Trophoblast cell (in vitro differentiated cells and primary cell): ENCODE results near the gene ALOX5.
"Not testable (repeated sequence)": the region's sequence is repeated elsewhere in the genome, so short reads cannot be mapped to it uniquely, and the experiment has no call there.

Source experiments
- DNase-seq, 2 donors: peaks; one replicate each; pipeline ENCODE4 v3.0.0-alpha.2; 2016
- H2AFZ ChIP-seq: 2 replicates; pipeline ENCODE4 v1.6.1; 2013; ENCODE audit warnings: low read length, moderate library complexity, mild to moderate bottlenecking; ENCODE audit not compliant: insufficient read depth, poor library complexity
- H2AK5ac ChIP-seq: 2 replicates; pipeline ENCODE4 v1.6.1; 2013; ENCODE audit warnings: mild to moderate bottlenecking, low read length
- H2BK120ac ChIP-seq: 2 replicates; pipeline ENCODE4 v1.6.1; 2013; ENCODE audit warnings: low read length, mild to moderate bottlenecking, moderate library complexity; ENCODE audit not compliant: insufficient read depth, poor library complexity
- H2BK12ac ChIP-seq: 2 replicates; pipeline ENCODE4 v1.6.1; 2013; ENCODE audit warnings: mild to moderate bottlenecking, low read length, moderate library complexity
- H2BK5ac ChIP-seq: 2 replicates; pipeline ENCODE4 v1.6.1; 2013; ENCODE audit warnings: low read length, low read depth, moderate library complexity, mild to moderate bottlenecking; ENCODE audit not compliant: poor library complexity
- H3K14ac ChIP-seq: 2 replicates; pipeline ENCODE4 v1.6.1; 2013; ENCODE audit warnings: mild to moderate bottlenecking, low read length
- H3K18ac ChIP-seq: 2 replicates; pipeline ENCODE4 v1.6.1; 2013; ENCODE audit warnings: mild to moderate bottlenecking, low read length
- H3K23ac ChIP-seq: 2 replicates; pipeline ENCODE4 v1.6.1; 2013; ENCODE audit warnings: low read length
- H3K27ac ChIP-seq: 2 replicates; pipeline ENCODE4 v1.5.1; 2013; ENCODE audit warnings: low read depth, mild to moderate bottlenecking, inconsistent platforms, low read length, moderate library complexity
- H3K27me3 ChIP-seq: 2 replicates; pipeline ENCODE4 v1.6.1; 2013; ENCODE audit warnings: inconsistent platforms, mild to moderate bottlenecking, low read length, moderate library complexity; ENCODE audit not compliant: insufficient read depth
- H3K36me3 ChIP-seq, 2 experiments: 1 replicate in 1 of 2; 2 replicates in 1 of 2; pipeline ENCODE4 v1.6.1; 2013; ENCODE audit warnings: low read length in 2 of 2, mild to moderate bottlenecking in 2 of 2, moderate library complexity in 1 of 2; ENCODE audit not compliant: insufficient read depth in 2 of 2, control insufficient read depth in 1 of 2
- H3K4ac ChIP-seq: 2 replicates; pipeline ENCODE4 v1.6.1; 2013; ENCODE audit warnings: low read depth, mild to moderate bottlenecking, low read length, moderate library complexity
- H3K4me1 ChIP-seq, 2 experiments: 1 replicate in 1 of 2; 2 replicates in 1 of 2; pipeline ENCODE4 v1.6.1; 2013; ENCODE audit warnings: low read length in 2 of 2, mild to moderate bottlenecking in 2 of 2, moderate library complexity in 1 of 2; ENCODE audit not compliant: insufficient read depth in 2 of 2, control insufficient read depth in 1 of 2
- H3K4me2 ChIP-seq: 2 replicates; pipeline ENCODE4 v1.6.1; 2013; ENCODE audit warnings: inconsistent platforms, mild to moderate bottlenecking, low read length, moderate library complexity
- H3K4me3 ChIP-seq: 2 replicates; pipeline ENCODE4 v1.5.1; 2013; ENCODE audit warnings: mild to moderate bottlenecking, low read depth, low read length, inconsistent platforms
- H3K79me1 ChIP-seq: one replicate; pipeline ENCODE4 v1.6.1; 2013; ENCODE audit warnings: low read length
- H3K79me2 ChIP-seq: 2 replicates; pipeline ENCODE4 v1.6.1; 2013; ENCODE audit warnings: low read length, mild to moderate bottlenecking; ENCODE audit not compliant: control insufficient read depth, insufficient read depth, poor library complexity
- H3K9ac ChIP-seq: 2 replicates; pipeline ENCODE4 v1.6.1; 2013; ENCODE audit warnings: mild to moderate bottlenecking, low read length
- H3K9me3 ChIP-seq: 2 replicates; pipeline ENCODE4 v1.6.1; 2013; ENCODE audit warnings: low read depth, mild to moderate bottlenecking, control low read depth, inconsistent platforms, low read length; ENCODE audit not compliant: insufficient read depth
- H4K12ac ChIP-seq: 2 replicates; pipeline ENCODE4 v1.6.1; 2013; ENCODE audit warnings: low read depth, mild to moderate bottlenecking, low read length, moderate library complexity
- H4K8ac ChIP-seq: 2 replicates; pipeline ENCODE4 v1.6.1; 2013; ENCODE audit warnings: low read depth, mild to moderate bottlenecking, low read length, moderate library complexity
- H4K91ac ChIP-seq: one replicate; pipeline ENCODE4 v1.6.1; 2013; ENCODE audit warnings: low read depth, mild to moderate bottlenecking, low read length, moderate library complexity
- WGBS: extraction: QIAGEN DNeasy Blood & Tissue Kit; methylation state at CpG from one replicate; pipeline ENCODE4 v1.1.7; 2013; ENCODE audit warnings: missing lambda C conversion rate; ENCODE audit not compliant: insufficient read length, insufficient coverage; ENCODE audit errors: extremely low coverage; 5-methylcytosine and 5-hydroxymethylcytosine counted together

Gene ALOX5

GRCh38 chr10:45358961-45359360 is 15.1 kb upstream of the ALOX5 start:
- not testable (repeated sequence) for H3K14ac ChIP-seq, H3K79me1 ChIP-seq, DNase-seq, H3K9me3 ChIP-seq, H2BK5ac ChIP-seq, H3K79me2 ChIP-seq, H3K27ac ChIP-seq, H2AK5ac ChIP-seq, H3K23ac ChIP-seq, H4K8ac ChIP-seq, H3K4me3 ChIP-seq, H3K36me3 ChIP-seq, H3K4me1 ChIP-seq, H2BK120ac ChIP-seq, H3K9ac ChIP-seq, H4K12ac ChIP-seq, H3K4me2 ChIP-seq, H3K4ac ChIP-seq, H2BK12ac ChIP-seq, H2AFZ ChIP-seq, H3K18ac ChIP-seq, H4K91ac ChIP-seq, H3K27me3 ChIP-seq
- WGBS: no CpG with 5 or more reads among the region's 7 CpGs

- H2AK5ac ChIP-seq, H3K14ac ChIP-seq, H3K36me3 ChIP-seq, DNase-seq, H3K9me3 ChIP-seq, H2BK120ac ChIP-seq, H3K4me1 ChIP-seq, H4K8ac ChIP-seq, H2AFZ ChIP-seq, H3K79me1 ChIP-seq, H3K23ac ChIP-seq, H3K18ac ChIP-seq, H4K91ac ChIP-seq, H3K4ac ChIP-seq, H3K27ac ChIP-seq, H3K9ac ChIP-seq, H2BK5ac ChIP-seq, H3K27me3 ChIP-seq, H4K12ac ChIP-seq, H3K4me3 ChIP-seq, H3K79me2 ChIP-seq: not testable (repeated sequence)
- Histone ChIP-seq H2BK12ac (peak overlapping the region; percentile 31), H3K4me2 (peak overlapping the region; percentile 70)
- WGBS: no CpG with 5 or more reads among the region's 18 CpGs
Observed at GRCh38 chr10:45361983-45362799, 11.8 kb upstream of the ALOX5 start.

GRCh38 chr10:45367643-45368042 is 6.4 kb upstream of the ALOX5 start:
- not testable (repeated sequence) for DNase-seq, H4K8ac ChIP-seq, H4K91ac ChIP-seq, H2AFZ ChIP-seq, H3K79me2 ChIP-seq, H3K9me3 ChIP-seq, H3K4ac ChIP-seq, H2AK5ac ChIP-seq, H3K79me1 ChIP-seq, H3K9ac ChIP-seq, H2BK5ac ChIP-seq, H2BK12ac ChIP-seq, H3K4me2 ChIP-seq, H3K4me1 ChIP-seq, H3K14ac ChIP-seq, H3K23ac ChIP-seq, H3K36me3 ChIP-seq, H4K12ac ChIP-seq, H3K4me3 ChIP-seq, H3K18ac ChIP-seq, H3K27ac ChIP-seq, H2BK120ac ChIP-seq, H3K27me3 ChIP-seq
- WGBS: no CpG with 5 or more reads among the region's 3 CpGs

GRCh38 chr10:45368181-45368580 is 5.8 kb upstream of the ALOX5 start:
- H3K9me3 ChIP-seq: no peaks in the 10 kb centered on the region
- WGBS: no CpG with 5 or more reads among the region's 2 CpGs
- no peak overlapping the region for H3K14ac ChIP-seq
- DNase-seq: no peak
- peaks cover 3% of the 10 kb centered on the region for H3K27me3 ChIP-seq
- no peak overlapping the region for H2BK120ac ChIP-seq
- no peak overlapping the region for H2BK5ac ChIP-seq
- H3K27ac ChIP-seq: no peak overlapping the region
- no peak overlapping the region for H3K9ac ChIP-seq
- no peak overlapping the region for H2AK5ac ChIP-seq
- no peaks in the 10 kb centered on the region for H3K4me1 ChIP-seq
- no peak overlapping the region for H3K23ac ChIP-seq
- H3K36me3 ChIP-seq: no peaks in the 10 kb centered on the region
- H2BK12ac ChIP-seq: no peak overlapping the region
- H4K12ac ChIP-seq: no peak overlapping the region
- no peak overlapping the region for H3K4me3 ChIP-seq
- no peak overlapping the region for H2AFZ ChIP-seq
- no peak overlapping the region for H3K4ac ChIP-seq
- no peak overlapping the region for H4K91ac ChIP-seq
- no peaks in the 10 kb centered on the region for H3K79me1 ChIP-seq
- no peak overlapping the region for H3K18ac ChIP-seq
- H3K4me2 ChIP-seq: no peak overlapping the region
- H3K79me2 ChIP-seq: no peaks in the 10 kb centered on the region
- no peak overlapping the region for H4K8ac ChIP-seq
